ENCODE results near the gene SRCIN1.
"Not testable (repeated sequence)": the region's sequence is repeated elsewhere in the genome, so short reads cannot be mapped to it uniquely, and the experiment has no call there.

Gene SRCIN1

DNA sequence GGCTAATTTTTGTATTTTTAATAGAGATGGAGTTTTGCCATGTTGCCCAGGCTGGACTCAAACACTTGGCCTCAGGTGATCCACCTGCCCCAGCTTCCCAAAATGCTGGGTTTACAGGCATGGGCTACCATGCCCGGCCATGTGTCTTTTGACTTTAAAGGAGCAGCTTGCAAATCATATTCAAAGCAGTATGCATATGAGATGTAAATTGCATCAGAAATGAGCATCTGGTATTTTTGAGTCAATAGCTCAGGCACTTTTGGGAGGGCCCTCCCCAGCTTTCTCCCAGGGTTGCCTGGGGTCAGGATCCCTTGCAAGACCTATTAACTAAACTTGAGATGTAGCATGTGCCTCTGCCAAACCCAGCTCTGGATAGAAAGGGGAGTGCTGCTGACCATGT, 47.5 kb upstream of the SRCIN1 start:
- Histone ChIP-seq H3K4me1 (ENCODE audit: control insufficient read depth, low read length) (peaks cover 79% of the 10 kb centered on the region), H4K20me1 (ENCODE audit: control insufficient read depth, insufficient read depth, low read depth, low read length) (no peaks in the 10 kb centered on the region), H3K9me3 (ENCODE audit: control insufficient read depth, insufficient read depth, low read length) (no peaks in the 10 kb centered on the region), H3K9me2 (replicated peaks; ENCODE audit: control insufficient read depth, low read length) (no peaks in the 10 kb centered on the region), H3K27me3 (ENCODE audit: control insufficient read depth, low read length) (no peaks in the 10 kb centered on the region), H3K27ac (ENCODE audit: low read depth, low read length) (peak overlapping the region; percentile 64), H3K36me3 (ENCODE audit: control insufficient read depth, low read length) (no peaks in the 10 kb centered on the region), H3F3A (ENCODE audit: control insufficient read depth, insufficient read depth) (peaks cover 9% of the 10 kb centered on the region), H3K79me2 (ENCODE audit: control insufficient read depth, low read length) (0 out of 2 replicates have a peak, but pooled peaks cover 5% of the 10 kb centered on the region), H3K4me2 (ENCODE audit: low read length) (peak overlapping the region; percentile 69), H3K4me3 (ENCODE audit: low read length) (peak overlapping the region; percentile 60)
- TF ChIP-seq EZH2phosphoT487 (IDR thresholded peaks at IDR 0.05; ENCODE audit: borderline replicate concordance, low read length): no peak
- TF ChIP-seq, protein P1, sequence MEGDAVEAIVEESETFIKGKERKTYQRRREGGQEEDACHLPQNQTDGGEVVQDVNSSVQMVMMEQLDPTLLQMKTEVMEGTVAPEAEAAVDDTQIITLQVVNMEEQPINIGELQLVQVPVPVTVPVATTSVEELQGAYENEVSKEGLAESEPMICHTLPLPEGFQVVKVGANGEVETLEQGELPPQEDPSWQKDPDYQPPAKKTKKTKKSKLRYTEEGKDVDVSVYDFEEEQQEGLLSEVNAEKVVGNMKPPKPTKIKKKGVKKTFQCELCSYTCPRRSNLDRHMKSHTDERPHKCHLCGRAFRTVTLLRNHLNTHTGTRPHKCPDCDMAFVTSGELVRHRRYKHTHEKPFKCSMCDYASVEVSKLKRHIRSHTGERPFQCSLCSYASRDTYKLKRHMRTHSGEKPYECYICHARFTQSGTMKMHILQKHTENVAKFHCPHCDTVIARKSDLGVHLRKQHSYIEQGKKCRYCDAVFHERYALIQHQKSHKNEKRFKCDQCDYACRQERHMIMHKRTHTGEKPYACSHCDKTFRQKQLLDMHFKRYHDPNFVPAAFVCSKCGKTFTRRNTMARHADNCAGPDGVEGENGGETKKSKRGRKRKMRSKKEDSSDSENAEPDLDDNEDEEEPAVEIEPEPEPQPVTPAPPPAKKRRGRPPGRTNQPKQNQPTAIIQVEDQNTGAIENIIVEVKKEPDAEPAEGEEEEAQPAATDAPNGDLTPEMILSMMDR (IDR thresholded peaks at IDR 0.05; ENCODE audit: low read depth, low read length, poor library complexity, severe bottlenecking): no peak

DNA sequence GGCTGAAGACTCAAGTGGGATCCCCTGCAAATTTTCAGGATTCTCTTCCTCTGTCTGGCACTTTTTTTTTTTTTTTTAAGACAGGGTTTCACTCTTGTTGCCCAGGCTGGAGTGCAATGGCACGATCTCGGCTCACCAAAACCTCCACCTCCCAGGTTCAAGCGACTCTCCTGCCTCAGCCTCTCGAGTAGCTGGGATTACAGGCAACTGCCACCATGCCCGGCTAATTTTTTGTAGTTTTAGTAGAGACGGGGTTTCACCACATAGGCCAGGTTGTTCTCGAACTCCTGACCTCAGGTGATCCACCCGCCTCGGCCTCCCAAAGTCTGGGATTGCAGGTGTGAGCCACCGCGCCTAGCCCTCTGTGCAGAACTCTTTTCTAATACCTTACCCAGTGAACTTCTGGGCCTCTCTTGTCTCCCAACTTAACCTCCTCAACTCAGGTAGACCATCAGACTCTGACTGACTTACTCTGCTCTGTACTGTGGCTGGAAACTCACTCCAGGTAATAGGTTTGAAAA, 45.0 kb upstream of the SRCIN1 start:
- H3K27me3 ChIP-seq (ENCODE audit: control insufficient read depth, low read length); H3K79me2 ChIP-seq (ENCODE audit: control insufficient read depth, low read length); H3K4me3 ChIP-seq (ENCODE audit: low read length); H3K9me2 ChIP-seq (replicated peaks; ENCODE audit: control insufficient read depth, low read length); H3K36me3 ChIP-seq (ENCODE audit: control insufficient read depth, low read length); H4K20me1 ChIP-seq (ENCODE audit: control insufficient read depth, insufficient read depth, low read depth, low read length); H3K9me3 ChIP-seq (ENCODE audit: control insufficient read depth, insufficient read depth, low read length): not testable (repeated sequence)
- Histone ChIP-seq H3K27ac (ENCODE audit: low read depth, low read length) (peak overlapping the region; percentile 58), H3F3A (ENCODE audit: control insufficient read depth, insufficient read depth) (peaks cover 11% of the 10 kb centered on the region), H3K4me1 (ENCODE audit: control insufficient read depth, low read length) (peaks cover 60% of the 10 kb centered on the region), H3K4me2 (ENCODE audit: low read length) (peak overlapping the region; percentile 69)

DNA sequence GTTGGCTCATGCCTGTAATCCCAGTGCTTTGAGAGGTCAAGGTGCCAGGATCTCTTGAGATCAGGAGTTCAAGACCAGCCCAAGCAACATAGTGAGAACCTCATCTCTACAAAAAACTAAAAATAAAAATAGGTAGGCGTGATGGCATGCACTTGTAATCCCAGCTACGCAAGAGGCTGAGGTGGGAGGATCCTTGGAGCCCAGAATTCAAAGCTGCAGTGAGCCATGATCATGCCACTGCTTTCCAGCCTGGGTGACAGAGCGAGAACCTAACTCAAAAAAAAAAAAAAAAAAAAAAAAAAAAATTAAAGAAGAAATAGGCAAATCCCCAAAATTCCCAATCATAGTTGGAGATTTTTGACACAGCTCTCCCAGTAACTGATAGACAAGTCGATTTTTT, 32.2 kb upstream of the SRCIN1 start:
- no peaks in the 10 kb centered on the region for H3K27me3 ChIP-seq (ENCODE audit: control insufficient read depth, low read length)
- no peaks in the 10 kb centered on the region for H3K9me3 ChIP-seq (ENCODE audit: control insufficient read depth, insufficient read depth, low read length)
- no peaks in the 10 kb centered on the region for H3K36me3 ChIP-seq (ENCODE audit: control insufficient read depth, low read length)
- H3F3A ChIP-seq (ENCODE audit: control insufficient read depth, insufficient read depth): 0 out of 2 replicates have a peak, but pooled peaks cover 3% of the 10 kb centered on the region
- H3K9me2 ChIP-seq (replicated peaks; ENCODE audit: control insufficient read depth, low read length): no peaks in the 10 kb centered on the region
- H3K4me1 ChIP-seq (ENCODE audit: control insufficient read depth, low read length): 0 out of 2 replicates have a peak, but pooled peaks cover 4% of the 10 kb centered on the region
- H3K27ac ChIP-seq (ENCODE audit: low read depth, low read length): no peak overlapping the region
- no peaks in the 10 kb centered on the region for H4K20me1 ChIP-seq (ENCODE audit: control insufficient read depth, insufficient read depth, low read depth, low read length)
- no peak overlapping the region for H3K4me2 ChIP-seq (ENCODE audit: low read length)
- no peak overlapping the region for H3K4me3 ChIP-seq (ENCODE audit: low read length)
- no peaks in the 10 kb centered on the region for H3K79me2 ChIP-seq (ENCODE audit: control insufficient read depth, low read length)
- TF ChIP-seq EZH2phosphoT487 (IDR thresholded peaks at IDR 0.05; ENCODE audit: borderline replicate concordance, low read length): no peak
- TF ChIP-seq, protein P1 (IDR thresholded peaks at IDR 0.05; ENCODE audit: low read depth, low read length, poor library complexity, severe bottlenecking): no peak

DNA sequence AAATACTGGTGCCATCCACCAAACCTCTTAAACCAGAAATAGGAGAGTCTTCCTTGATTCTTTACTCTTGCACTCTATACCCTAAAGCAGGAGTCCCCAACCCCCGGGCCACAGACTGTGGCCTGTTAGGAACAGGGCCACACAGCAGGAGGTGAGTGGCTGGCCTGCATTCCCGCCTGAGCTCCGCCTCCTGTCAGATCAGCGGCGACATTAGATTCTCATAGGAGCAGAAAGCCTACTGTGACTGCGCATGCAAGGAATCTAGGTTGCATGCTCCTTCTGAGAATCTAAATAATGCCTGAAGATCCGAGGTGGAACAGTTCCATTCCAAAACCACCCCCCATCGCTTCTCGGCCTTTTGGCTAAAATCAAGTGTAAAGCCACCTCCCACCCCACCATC, 30.3 kb upstream of the SRCIN1 start:
- Histone ChIP-seq H3K27ac (ENCODE audit: low read depth, low read length) (no peak overlapping the region), H3K79me2 (ENCODE audit: control insufficient read depth, low read length) (no peaks in the 10 kb centered on the region)
- TF ChIP-seq, protein P1 (IDR thresholded peaks at IDR 0.05; ENCODE audit: low read depth, low read length, poor library complexity, severe bottlenecking): no peak
- no peak for TF ChIP-seq EZH2phosphoT487 (IDR thresholded peaks at IDR 0.05; ENCODE audit: borderline replicate concordance, low read length)

More for the DNA sequence above, 30.3 kb upstream of the SRCIN1 start:
- H3K4me3 ChIP-seq (ENCODE audit: low read length): no peak overlapping the region
- H3K9me3 ChIP-seq (ENCODE audit: control insufficient read depth, insufficient read depth, low read length): no peaks in the 10 kb centered on the region
- H3K36me3 ChIP-seq (ENCODE audit: control insufficient read depth, low read length): no peaks in the 10 kb centered on the region
- no peaks in the 10 kb centered on the region for H3K27me3 ChIP-seq (ENCODE audit: control insufficient read depth, low read length)
- H3K4me1 ChIP-seq (ENCODE audit: control insufficient read depth, low read length): peaks cover 9% of the 10 kb centered on the region
- no peaks in the 10 kb centered on the region for H3F3A ChIP-seq (ENCODE audit: control insufficient read depth, insufficient read depth)
- no peak overlapping the region for H3K4me2 ChIP-seq (ENCODE audit: low read length)
- H4K20me1 ChIP-seq (ENCODE audit: control insufficient read depth, insufficient read depth, low read depth, low read length): no peaks in the 10 kb centered on the region
- no peaks in the 10 kb centered on the region for H3K9me2 ChIP-seq (replicated peaks; ENCODE audit: control insufficient read depth, low read length)

Data from DOHH2 (cell line).